HEK293 (cell line): ENCODE data around the gene TMEM234.

Experiments used
- MYNN ChIP-seq: fragments of 450-650 bp; formaldehyde crosslinking; IDR thresholded peaks from 2 replicates; pipeline ENCODE4 v1.5.1; 2016; ENCODE audit warnings: missing biosample characterization, missing genetic modification characterization, borderline replicate concordance
- RBAK ChIP-seq: fragments of 450-650 bp; formaldehyde crosslinking; IDR thresholded peaks from 2 replicates; pipeline ENCODE4 v1.5.1; 2016; ENCODE audit warnings: missing biosample characterization, missing genetic modification characterization
- REPIN1 ChIP-seq: fragments of 450-650 bp; formaldehyde crosslinking; IDR thresholded peaks from 2 replicates; pipeline ENCODE4 v1.5.1; 2017; ENCODE audit warnings: missing biosample characterization, missing genetic modification characterization, low read depth
- ZNF140 ChIP-seq: fragments of 450-650 bp; formaldehyde crosslinking; IDR thresholded peaks from 2 replicates; pipeline ENCODE4 v1.5.1; 2016; ENCODE audit warnings: missing biosample characterization, missing genetic modification characterization
- ZNF214 ChIP-seq: fragments of 450-650 bp; formaldehyde crosslinking; IDR thresholded peaks from 2 replicates; pipeline ENCODE4 v1.5.1; 2017; ENCODE audit warnings: missing biosample characterization, mild to moderate bottlenecking, missing genetic modification characterization, borderline replicate concordance
- ZNF48 ChIP-seq: fragments of 450-650 bp; formaldehyde crosslinking; IDR thresholded peaks from 2 replicates; pipeline ENCODE4 v1.5.1; 2016; ENCODE audit warnings: missing biosample characterization, missing genetic modification characterization
- ZNF660 ChIP-seq: fragments of 450-650 bp; IDR thresholded peaks from 2 replicates; pipeline ENCODE4 v1.5.1; 2018; ENCODE audit warnings: missing biosample characterization, mild to moderate bottlenecking, missing genetic modification characterization
- ZNF76 ChIP-seq: fragments of 450-650 bp; formaldehyde crosslinking; IDR thresholded peaks from 2 replicates; pipeline ENCODE4; 2016; ENCODE audit warnings: low read depth, missing biosample characterization, missing genetic modification characterization, borderline replicate concordance
- ZNF777 ChIP-seq: fragments of 450-650 bp; formaldehyde crosslinking; IDR thresholded peaks from 2 replicates; pipeline ENCODE4 v1.5.1; 2017; ENCODE audit warnings: missing biosample characterization, missing genetic modification characterization, borderline replicate concordance
- ZNF785 ChIP-seq: fragments of 450-650 bp; formaldehyde crosslinking; IDR thresholded peaks from 2 replicates; pipeline ENCODE4 v1.5.1; 2016; ENCODE audit warnings: missing biosample characterization, missing genetic modification characterization
- TF ChIP-seq, protein P1 (sequence below): fragments of 450-650 bp; formaldehyde crosslinking; IDR thresholded peaks from 2 replicates; pipeline ENCODE4 v1.5.1; 2016; ENCODE audit warnings: missing biosample characterization, missing genetic modification characterization
- TF ChIP-seq, protein P2 (sequence below): fragments of 450-650 bp; formaldehyde crosslinking; IDR thresholded peaks from 2 replicates; pipeline ENCODE4 v1.5.1; 2017; ENCODE audit warnings: missing biosample characterization, missing genetic modification characterization

DNA sequence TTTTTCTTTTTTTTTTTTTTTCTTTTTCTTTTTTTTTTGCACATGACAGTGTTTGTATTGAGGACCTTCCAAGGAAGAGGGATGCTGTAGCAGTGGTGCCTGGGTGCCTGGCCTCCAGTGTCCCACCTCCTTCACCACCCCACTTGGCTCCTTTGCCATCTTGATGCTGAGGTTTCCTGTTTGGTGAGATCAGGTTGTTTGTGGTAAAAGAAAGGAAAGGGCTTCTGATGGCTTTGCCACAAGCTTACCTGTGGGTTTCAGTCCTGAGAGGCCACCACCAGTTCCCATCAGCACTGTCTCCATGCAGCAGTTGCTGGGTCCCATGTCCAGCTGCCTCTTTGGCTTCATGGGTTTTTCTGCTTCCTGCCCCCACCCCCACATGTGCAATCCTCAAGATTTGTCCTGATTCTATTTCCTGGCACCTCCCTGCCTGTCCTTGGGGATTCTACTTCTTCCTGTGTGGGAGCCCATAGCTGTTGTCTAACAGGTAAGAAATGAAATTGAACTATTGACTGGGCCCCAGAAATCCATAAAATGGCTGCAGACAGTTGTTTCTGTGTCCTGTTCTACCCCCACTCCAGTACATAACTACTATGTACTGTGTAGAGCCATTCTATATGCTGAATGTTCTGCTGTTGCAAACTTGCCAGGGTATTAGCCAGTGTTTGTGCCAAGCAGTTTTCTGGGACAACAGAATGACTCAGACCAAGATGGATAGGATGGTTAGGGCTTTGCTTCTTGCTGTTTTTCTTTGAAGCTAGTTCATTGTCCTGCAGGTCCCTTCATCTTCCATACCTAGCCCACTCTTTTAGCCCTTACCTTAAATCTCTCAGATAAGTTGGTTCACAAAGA is 26.0 kb downstream of the TMEM234 start:
- TF ChIP-seq REPIN1 (tag by site-specific recombination) (no peak), ZNF214 (no peak), RBAK (tag by site-specific recombination) (no peak), ZNF777 (tag by site-specific recombination) (no peak), ZNF785 (no peak), MYNN (tag by site-specific recombination) (no peak), ZNF48 (tag by site-specific recombination) (no peak), ZNF660 (no peak), ZNF140 (tag by site-specific recombination) (no peak), ZNF76 (tag by site-specific recombination) (no peak)
- TF ChIP-seq, protein P1, sequence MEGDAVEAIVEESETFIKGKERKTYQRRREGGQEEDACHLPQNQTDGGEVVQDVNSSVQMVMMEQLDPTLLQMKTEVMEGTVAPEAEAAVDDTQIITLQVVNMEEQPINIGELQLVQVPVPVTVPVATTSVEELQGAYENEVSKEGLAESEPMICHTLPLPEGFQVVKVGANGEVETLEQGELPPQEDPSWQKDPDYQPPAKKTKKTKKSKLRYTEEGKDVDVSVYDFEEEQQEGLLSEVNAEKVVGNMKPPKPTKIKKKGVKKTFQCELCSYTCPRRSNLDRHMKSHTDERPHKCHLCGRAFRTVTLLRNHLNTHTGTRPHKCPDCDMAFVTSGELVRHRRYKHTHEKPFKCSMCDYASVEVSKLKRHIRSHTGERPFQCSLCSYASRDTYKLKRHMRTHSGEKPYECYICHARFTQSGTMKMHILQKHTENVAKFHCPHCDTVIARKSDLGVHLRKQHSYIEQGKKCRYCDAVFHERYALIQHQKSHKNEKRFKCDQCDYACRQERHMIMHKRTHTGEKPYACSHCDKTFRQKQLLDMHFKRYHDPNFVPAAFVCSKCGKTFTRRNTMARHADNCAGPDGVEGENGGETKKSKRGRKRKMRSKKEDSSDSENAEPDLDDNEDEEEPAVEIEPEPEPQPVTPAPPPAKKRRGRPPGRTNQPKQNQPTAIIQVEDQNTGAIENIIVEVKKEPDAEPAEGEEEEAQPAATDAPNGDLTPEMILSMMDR (tag by site-specific recombination), result no peak
- TF ChIP-seq, protein P2, sequence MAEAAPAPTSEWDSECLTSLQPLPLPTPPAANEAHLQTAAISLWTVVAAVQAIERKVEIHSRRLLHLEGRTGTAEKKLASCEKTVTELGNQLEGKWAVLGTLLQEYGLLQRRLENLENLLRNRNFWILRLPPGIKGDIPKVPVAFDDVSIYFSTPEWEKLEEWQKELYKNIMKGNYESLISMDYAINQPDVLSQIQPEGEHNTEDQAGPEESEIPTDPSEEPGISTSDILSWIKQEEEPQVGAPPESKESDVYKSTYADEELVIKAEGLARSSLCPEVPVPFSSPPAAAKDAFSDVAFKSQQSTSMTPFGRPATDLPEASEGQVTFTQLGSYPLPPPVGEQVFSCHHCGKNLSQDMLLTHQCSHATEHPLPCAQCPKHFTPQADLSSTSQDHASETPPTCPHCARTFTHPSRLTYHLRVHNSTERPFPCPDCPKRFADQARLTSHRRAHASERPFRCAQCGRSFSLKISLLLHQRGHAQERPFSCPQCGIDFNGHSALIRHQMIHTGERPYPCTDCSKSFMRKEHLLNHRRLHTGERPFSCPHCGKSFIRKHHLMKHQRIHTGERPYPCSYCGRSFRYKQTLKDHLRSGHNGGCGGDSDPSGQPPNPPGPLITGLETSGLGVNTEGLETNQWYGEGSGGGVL (tag by site-specific recombination), result no peak
